Adipocyte (in vitro differentiated cells): ENCODE results near the gene CNN2.

Source experiments
- DNase-seq: peaks from one replicate; pipeline ENCODE4 v3.0.0-alpha.2; 2015; ENCODE audit warnings: low read depth
- H3K27me3 ChIP-seq: replicated peaks from 2 replicates; pipeline ENCODE4 v1.7.0; 2013; ENCODE audit warnings: mild to moderate bottlenecking, low read length, moderate library complexity; ENCODE audit not compliant: control insufficient read depth, insufficient read depth
- H3K36me3 ChIP-seq: 2 replicates; pipeline ENCODE4 v1.7.0; 2013; ENCODE audit warnings: low read length, mild to moderate bottlenecking, moderate library complexity; ENCODE audit not compliant: control insufficient read depth, insufficient read depth, severe bottlenecking
- H3K4me1 ChIP-seq: 2 replicates; pipeline ENCODE4 v1.7.0; 2013; ENCODE audit warnings: mild to moderate bottlenecking, low read length, moderate library complexity; ENCODE audit not compliant: control insufficient read depth, insufficient read depth
- H3K4me3 ChIP-seq: 2 replicates; pipeline ENCODE4 v1.7.0; 2013; ENCODE audit warnings: mild to moderate bottlenecking, low read length, moderate library complexity
- H3K9ac ChIP-seq: 2 replicates; pipeline ENCODE4 v1.7.0; 2013; ENCODE audit warnings: mild to moderate bottlenecking, low read length, moderate library complexity
- H3K9me3 ChIP-seq: 2 replicates; pipeline ENCODE4 v1.7.0; 2013; ENCODE audit warnings: mild to moderate bottlenecking, low read length, moderate library complexity; ENCODE audit not compliant: control insufficient read depth

CNN2 gene

DNA sequence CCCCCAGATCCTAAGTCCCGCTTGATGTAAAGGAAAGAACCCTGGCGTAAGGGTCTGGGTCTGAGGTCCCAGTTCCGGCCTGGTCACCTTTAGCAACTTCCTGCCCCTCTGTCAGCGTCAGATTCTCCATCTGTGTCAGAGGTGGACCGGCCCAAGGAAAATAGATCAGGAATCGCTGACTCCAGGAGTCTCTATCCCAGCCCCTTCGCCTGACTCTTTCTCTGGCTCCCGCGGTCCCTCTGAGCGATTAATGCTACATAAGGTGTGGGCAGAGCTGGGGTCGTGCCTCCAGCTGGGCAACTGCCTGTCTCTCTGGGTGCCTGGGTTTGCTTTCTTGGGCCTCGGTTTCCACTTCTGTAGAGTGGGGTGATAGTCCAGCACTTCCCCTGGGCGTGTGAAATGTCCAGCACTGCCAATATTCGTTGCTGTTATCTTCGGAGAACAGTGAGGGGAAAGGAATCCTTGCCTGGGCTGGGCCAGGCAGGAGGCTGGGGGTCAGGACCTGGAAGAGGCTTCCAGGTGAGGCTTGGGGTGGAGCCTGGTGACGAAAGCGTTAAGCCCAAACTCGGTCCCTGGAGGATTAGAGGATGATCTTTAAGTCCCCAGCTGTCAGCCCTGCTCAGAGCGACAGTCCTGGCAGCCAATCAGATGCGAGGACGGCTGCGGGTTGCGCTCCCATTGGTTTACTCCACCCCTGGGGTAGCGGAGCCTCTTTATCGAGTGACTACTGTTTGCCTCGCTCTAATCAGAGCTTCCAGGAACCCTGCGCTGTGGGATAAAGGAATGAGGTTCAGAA is 14.3 kb downstream of the CNN2 start:
- H3K4me3 ChIP-seq = peak overlapping the region; percentile 85

GRCh38 chr19:1041272-1041834 is 14.9 kb downstream of the CNN2 start:
- Histone ChIP-seq H3K27me3 (no peaks in the 10 kb centered on the region), H3K9me3 (no peaks in the 10 kb centered on the region), H3K9ac (peak overlapping the region; percentile 77), H3K4me3 (peak overlapping the region; percentile 85), H3K36me3 (peaks cover 18% of the 10 kb centered on the region), H3K4me1 (peaks cover 35% of the 10 kb centered on the region)
- DNase-seq = no peak

More for the DNA sequence above, 14.3 kb downstream of the CNN2 start:
- Histone ChIP-seq H3K36me3 (peaks cover 24% of the 10 kb centered on the region), H3K4me1 (peaks cover 35% of the 10 kb centered on the region), H3K9me3 (no peaks in the 10 kb centered on the region), H3K27me3 (no peaks in the 10 kb centered on the region), H3K9ac (peak overlapping the region; percentile 77)
- DNase-seq = peak; percentile 92

GRCh38 chr19:1041835-1042685 is 15.7 kb downstream of the CNN2 start:
- peaks cover 35% of the 10 kb centered on the region for H3K4me1 ChIP-seq
- H3K4me3 ChIP-seq = peak overlapping the region; percentile 85
- no peak for DNase-seq

DNA sequence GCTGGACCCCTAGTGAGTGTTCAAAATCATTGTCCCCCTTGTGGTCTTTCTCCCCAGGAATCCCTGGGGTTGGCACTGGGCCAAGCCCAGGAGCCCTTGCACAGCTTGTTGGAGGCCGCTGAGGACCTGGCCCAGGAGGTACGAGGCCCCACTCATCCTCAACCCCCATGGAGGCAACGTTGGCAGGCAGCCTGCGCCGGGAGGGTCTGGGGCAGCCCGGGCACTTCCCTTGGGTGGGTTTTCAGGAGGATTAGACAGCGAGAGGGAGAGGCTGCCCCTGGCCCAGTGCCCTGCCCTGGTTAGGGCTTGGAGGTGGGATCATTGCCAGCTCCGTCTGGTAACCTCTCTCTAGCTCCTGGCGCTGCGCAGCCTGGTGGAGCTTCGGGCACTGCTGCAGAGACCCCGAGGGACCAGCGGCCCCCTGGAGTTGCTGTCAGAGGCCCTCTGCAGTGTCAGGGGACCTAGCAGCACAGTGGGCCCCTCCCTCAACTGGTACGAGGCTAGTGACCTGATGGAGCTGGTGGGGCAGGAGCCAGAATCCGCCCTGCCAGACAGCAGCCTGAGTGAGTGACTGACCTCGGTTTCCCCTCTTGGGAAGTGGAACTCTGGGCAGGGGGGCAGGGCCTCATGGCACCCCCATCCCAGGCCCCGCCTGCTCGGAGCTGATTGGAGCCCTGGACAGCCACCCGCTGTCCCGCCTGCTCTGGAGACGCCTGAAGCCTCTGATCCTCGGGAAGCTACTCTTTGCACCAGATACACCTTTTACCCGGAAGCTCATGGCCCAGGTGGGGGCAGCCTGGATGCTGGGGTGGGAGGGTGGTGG is 16.5 kb downstream of the CNN2 start:
- Histone ChIP-seq H3K9me3 (no peaks in the 10 kb centered on the region), H3K27me3 (no peaks in the 10 kb centered on the region), H3K36me3 (peaks cover 7% of the 10 kb centered on the region), H3K4me1 (peaks cover 35% of the 10 kb centered on the region), H3K9ac (no peak overlapping the region), H3K4me3 (no peak overlapping the region)
- no peak for DNase-seq

More at GRCh38 chr19:1041835-1042685, 15.7 kb downstream of the CNN2 start:
- H3K36me3 ChIP-seq = peaks cover 14% of the 10 kb centered on the region
- H3K9ac ChIP-seq = peak overlapping the region; percentile 77
- no peaks in the 10 kb centered on the region for H3K27me3 ChIP-seq
- H3K9me3 ChIP-seq = no peaks in the 10 kb centered on the region

- DNase-seq = no peak
- H3K4me3 ChIP-seq = no peak overlapping the region
- H3K27me3 ChIP-seq = no peaks in the 10 kb centered on the region
Measured at GRCh38 chr19:1045247-1045603, 18.8 kb downstream of the CNN2 start.

DNA sequence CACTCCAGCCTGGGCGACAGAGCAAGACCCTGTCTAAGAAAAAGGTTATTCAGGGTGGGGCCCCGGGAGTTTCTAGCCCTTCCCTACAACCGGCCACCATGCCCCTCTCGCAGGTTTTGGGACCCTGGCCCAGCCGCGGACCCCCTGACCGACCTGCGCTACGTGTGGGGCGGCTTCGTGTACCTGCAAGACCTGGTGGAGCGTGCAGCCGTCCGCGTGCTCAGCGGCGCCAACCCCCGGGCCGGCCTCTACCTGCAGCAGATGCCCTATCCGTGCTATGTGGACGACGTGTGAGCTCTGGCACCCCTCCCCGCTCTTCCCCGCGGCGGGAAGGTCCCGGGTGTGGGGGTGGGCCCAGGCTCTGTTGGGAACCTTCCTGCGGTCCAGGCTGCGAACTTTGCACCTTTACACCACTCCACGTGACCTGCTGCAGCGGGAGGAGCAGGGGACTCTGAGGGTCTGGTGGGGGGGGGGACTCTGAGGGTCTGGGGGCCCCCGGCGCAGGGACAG is 19.8 kb downstream of the CNN2 start:
- no peak for DNase-seq
- H3K9me3 ChIP-seq = no peaks in the 10 kb centered on the region
- no peaks in the 10 kb centered on the region for H3K36me3 ChIP-seq
- peaks cover 18% of the 10 kb centered on the region for H3K4me1 ChIP-seq
- H3K4me3 ChIP-seq = no peak overlapping the region
- H3K9ac ChIP-seq = no peak overlapping the region
- no peaks in the 10 kb centered on the region for H3K27me3 ChIP-seq

More at GRCh38 chr19:1045247-1045603, 18.8 kb downstream of the CNN2 start:
- Histone ChIP-seq H3K9me3 (no peaks in the 10 kb centered on the region), H3K4me1 (peaks cover 28% of the 10 kb centered on the region), H3K9ac (no peak overlapping the region), H3K36me3 (no peaks in the 10 kb centered on the region)

DNA sequence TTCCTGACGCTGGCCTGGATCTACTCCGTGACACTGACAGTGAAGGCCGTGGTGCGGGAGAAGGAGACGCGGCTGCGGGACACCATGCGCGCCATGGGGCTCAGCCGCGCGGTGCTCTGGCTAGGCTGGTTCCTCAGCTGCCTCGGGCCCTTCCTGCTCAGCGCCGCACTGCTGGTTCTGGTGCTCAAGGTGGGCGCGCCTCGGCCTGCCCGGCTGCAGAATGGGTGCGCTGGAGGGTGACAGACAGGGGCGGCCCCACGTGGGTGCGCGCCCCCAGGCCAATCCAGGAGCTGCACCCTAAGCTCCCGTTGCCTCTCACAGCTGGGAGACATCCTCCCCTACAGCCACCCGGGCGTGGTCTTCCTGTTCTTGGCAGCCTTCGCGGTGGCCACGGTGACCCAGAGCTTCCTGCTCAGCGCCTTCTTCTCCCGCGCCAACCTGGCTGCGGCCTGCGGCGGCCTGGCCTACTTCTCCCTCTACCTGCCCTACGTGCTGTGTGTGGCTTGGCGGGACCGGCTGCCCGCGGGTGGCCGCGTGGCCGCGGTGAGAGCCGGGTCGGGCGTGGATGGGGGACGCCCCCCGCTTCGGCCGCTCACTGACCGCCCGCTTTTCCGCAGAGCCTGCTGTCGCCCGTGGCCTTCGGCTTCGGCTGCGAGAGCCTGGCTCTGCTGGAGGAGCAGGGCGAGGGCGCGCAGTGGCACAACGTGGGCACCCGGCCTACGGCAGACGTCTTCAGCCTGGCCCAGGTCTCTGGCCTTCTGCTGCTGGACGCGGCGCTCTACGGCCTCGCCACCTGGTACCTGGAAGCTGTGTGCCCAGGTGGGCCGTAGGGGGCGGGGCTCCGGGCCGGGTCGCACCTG is 20.7 kb downstream of the CNN2 start:
- H3K4me3 ChIP-seq = no peak overlapping the region
- H3K9me3 ChIP-seq = no peaks in the 10 kb centered on the region
- H3K4me1 ChIP-seq = peaks cover 9% of the 10 kb centered on the region
- no peak for DNase-seq
- H3K27me3 ChIP-seq = no peaks in the 10 kb centered on the region
- H3K36me3 ChIP-seq = no peaks in the 10 kb centered on the region
- no peak overlapping the region for H3K9ac ChIP-seq

DNA sequence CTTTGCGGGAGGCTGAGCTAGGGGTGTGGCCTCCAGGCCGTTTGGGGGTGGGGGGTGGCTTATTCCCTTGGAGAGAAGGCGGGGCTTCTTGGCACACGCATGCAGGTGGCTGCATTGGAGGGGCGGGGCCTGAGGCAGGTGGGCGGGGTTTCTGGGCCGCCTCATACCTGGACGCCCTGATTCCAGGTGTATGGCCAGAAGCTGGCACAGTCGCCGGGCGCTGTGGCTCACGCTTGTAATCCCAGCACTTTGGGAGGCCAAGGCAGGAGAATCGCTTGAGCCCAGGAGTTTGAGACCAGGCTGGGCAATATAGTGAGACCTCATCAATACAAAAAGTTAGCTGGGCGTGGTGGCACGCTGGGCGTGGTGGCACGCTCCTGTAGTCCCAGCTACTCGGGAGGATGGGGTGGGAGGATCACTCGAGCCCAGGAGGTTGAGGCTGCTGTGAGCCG is 21.3 kb downstream of the CNN2 start:
- H3K9ac ChIP-seq = no peak overlapping the region
- no peak overlapping the region for H3K4me3 ChIP-seq
- no peaks in the 10 kb centered on the region for H3K36me3 ChIP-seq
- no peak for DNase-seq
- peaks cover 4% of the 10 kb centered on the region for H3K4me1 ChIP-seq
- H3K9me3 ChIP-seq = no peaks in the 10 kb centered on the region
- H3K27me3 ChIP-seq = no peaks in the 10 kb centered on the region

- Histone ChIP-seq H3K9me3 (no peaks in the 10 kb centered on the region), H3K36me3 (no peaks in the 10 kb centered on the region), H3K4me3 (no peak overlapping the region), H3K9ac (no peak overlapping the region), H3K27me3 (no peaks in the 10 kb centered on the region), H3K4me1 (no peaks in the 10 kb centered on the region)
- DNase-seq = no peak
Measured at GRCh38 chr19:1049106-1049505, 22.7 kb downstream of the CNN2 start.

DNA sequence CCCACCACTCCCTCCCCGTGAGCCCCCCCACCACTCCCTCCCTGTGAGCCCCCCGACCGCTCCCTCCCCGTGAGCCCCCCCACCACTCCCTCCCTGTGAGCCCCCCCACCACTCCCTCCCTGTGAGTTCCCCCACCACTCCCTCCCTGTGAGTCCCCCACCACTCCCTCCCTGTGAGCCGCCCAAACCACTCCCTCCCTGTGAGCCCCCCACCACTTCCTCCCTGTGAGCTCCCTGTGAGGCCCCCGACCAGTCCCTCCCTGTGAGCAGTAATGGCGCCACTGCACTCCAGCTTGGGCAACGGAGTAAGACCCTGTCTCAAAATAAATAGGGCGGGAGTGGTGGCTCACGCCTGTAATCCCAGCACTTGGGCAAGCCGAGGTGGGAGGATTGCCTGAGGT is 23.4 kb downstream of the CNN2 start:
- H3K4me1 ChIP-seq = no peaks in the 10 kb centered on the region
- DNase-seq = no peak
- H3K36me3 ChIP-seq = peaks cover 5% of the 10 kb centered on the region
- H3K27me3 ChIP-seq = no peaks in the 10 kb centered on the region
- no peak overlapping the region for H3K9ac ChIP-seq
- no peak overlapping the region for H3K4me3 ChIP-seq
- no peaks in the 10 kb centered on the region for H3K9me3 ChIP-seq
